K562 (cell line): Measurements from ENCODE around the gene ABCB9. TPM values are rescaled to one million over a fixed set of nuclear protein-coding genes. Genes with fewer than 3 reads are reported as not detected.

Experiments
- ATF3 ChIP-seq, 2 experiments: fragments of 450-650 bp in 1 of 2; sonication (generic) in 1 of 2; formaldehyde crosslinking in 1 of 2; IDR thresholded peaks in 1 of 2; conservative IDR thresholded peaks in 1 of 2; 2 replicates each; pipeline versions ENCODE4 v1.6.1 to v1.8.1; 2016 to 2023; ENCODE audit warnings: mild to moderate bottlenecking in 2 of 2, moderate library complexity in 2 of 2, inconsistent platforms in 1 of 2, missing genetic modification reagents in 1 of 2
- ATF4 ChIP-seq: fragments of 450-650 bp; formaldehyde crosslinking; IDR thresholded peaks from 2 replicates; pipeline ENCODE4 v1.4.0; 2022; ENCODE audit warnings: mild to moderate bottlenecking, moderate library complexity
- BRCA1 ChIP-seq, 2 experiments: fragments of 450-650 bp in 1 of 2; sonication (generic) in 1 of 2; formaldehyde crosslinking in 1 of 2; IDR thresholded peaks; 2 replicates each; pipeline versions ENCODE4 v1.5.0 to v1.6.1; 2017 to 2020; ENCODE audit warnings: mild to moderate bottlenecking in 1 of 2, missing genetic modification reagents in 1 of 2
- CGGBP1 ChIP-seq: fragments of 250-450 bp; sonication (Bioruptor Pico); IDR thresholded peaks from 2 replicates; pipeline ENCODE4 v1.9.0; 2021; ENCODE audit warnings: mild to moderate bottlenecking
- EGR1 ChIP-seq: fragments of 450-650 bp; conservative IDR thresholded peaks from 2 replicates; pipeline ENCODE4 v1.6.1; 2017; ENCODE audit warnings: mild to moderate bottlenecking
- HLTF ChIP-seq: fragments of 450-650 bp; IDR thresholded peaks from 2 replicates; pipeline ENCODE4 v1.6.1; 2016
- L3MBTL2 ChIP-seq: fragments of 450-650 bp; IDR thresholded peaks from 2 replicates; pipeline ENCODE4 v1.6.1; 2016; ENCODE audit warnings: mild to moderate bottlenecking, moderate library complexity
- MITF ChIP-seq: IDR thresholded peaks from 2 replicates; pipeline ENCODE4 v1.6.1; 2014; ENCODE audit warnings: antibody characterized with exemption
- PKNOX1 ChIP-seq: fragments of 450-650 bp; IDR thresholded peaks from 2 replicates; pipeline ENCODE4 v1.6.1; 2016
- PML ChIP-seq: IDR thresholded peaks from 2 replicates; pipeline ENCODE4 v1.6.1; 2012; ENCODE audit warnings: low read length, inconsistent platforms
- POLR2B ChIP-seq: fragments of 450-650 bp; IDR thresholded peaks from 2 replicates; pipeline ENCODE4 v1.6.1; 2018; ENCODE audit warnings: low read depth; ENCODE audit not compliant: partially characterized antibody
- PRPF4 ChIP-seq: fragments of 200-400 bp; formaldehyde crosslinking; IDR thresholded peaks from one replicate; pipeline ENCODE4 v1.6.1; 2017; ENCODE audit warnings: low read length, low read depth, mild to moderate bottlenecking; ENCODE audit not compliant: insufficient read depth, poor library complexity, severe bottlenecking
- PYGO2 ChIP-seq: fragments of 450-650 bp; IDR thresholded peaks from 2 replicates; pipeline ENCODE4 v1.6.1; 2016; ENCODE audit warnings: mild to moderate bottlenecking, missing genetic modification characterization, moderate library complexity, missing compliant biosample characterization
- RAD51 ChIP-seq: fragments of 450-650 bp; IDR thresholded peaks from 2 replicates; pipeline ENCODE4 v1.7.1; 2016; ENCODE audit warnings: low read depth, mild to moderate bottlenecking, borderline replicate concordance
- RFX7 ChIP-seq: fragments of 250-450 bp; sonication (Bioruptor Pico); IDR thresholded peaks from 2 replicates; pipeline ENCODE4 v1.5.1; 2021; ENCODE audit warnings: mild to moderate bottlenecking
- RNF219 ChIP-seq: fragments of 250-450 bp; sonication (Bioruptor Pico); IDR thresholded peaks from 2 replicates; pipeline ENCODE4 v1.5.0; 2022; ENCODE audit warnings: mild to moderate bottlenecking
- SMAD1 ChIP-seq: fragments of 150-350 bp; IDR thresholded peaks from 2 replicates; pipeline ENCODE4 v1.6.1; 2014; ENCODE audit warnings: low read length, low read depth; ENCODE audit not compliant: partially characterized antibody
- SMARCB1 ChIP-seq: IDR thresholded peaks from 2 replicates; pipeline ENCODE4 v1.6.1; 2011; ENCODE audit warnings: improper control_type of control experiment, low read depth; ENCODE audit not compliant: insufficient read length
- SMARCE1 ChIP-seq: fragments of 450-650 bp; IDR thresholded peaks from 2 replicates; pipeline ENCODE4 v1.7.1; 2016; ENCODE audit warnings: mild to moderate bottlenecking
- ZNF639 ChIP-seq, 2 experiments: fragments of 200-800 bp in 1 of 2; sonication (Bioruptor generic) in 1 of 2; sonication (generic) in 1 of 2; formaldehyde crosslinking in 1 of 2; IDR thresholded peaks in 1 of 2; conservative IDR thresholded peaks in 1 of 2; 2 replicates each; pipeline versions ENCODE4 v1.5.0 to v1.6.1; 2016 to 2020; ENCODE audit warnings: missing compliant biosample characterization in 1 of 2, missing genetic modification characterization in 1 of 2, missing genetic modification reagents in 1 of 2
- polyA plus RNA-seq, 8 experiments: library from polyadenylated mRNA; depleted of rRNA in 4 of 8; stranded (reverse) in 5 of 8; unstranded in 3 of 8; fragments of >200 nt; fragmentation: Nextera tagmentation in 2 of 8; fragmentation: Illumina TruSeq in 1 of 8; extraction: Ambion mirVana in 2 of 8; extraction: Trizol in 1 of 8; gene quantifications; 2 replicates each; pipeline versions ENCODE4 v1.2.1 to v1.2.3, GENCODE V29; 2011 to 2014; ENCODE audit warnings: inconsistent platforms in 1 of 8, missing spikeins in 1 of 8
- total RNA-seq, 7 experiments: library from RNA; depleted of rRNA in 6 of 7; stranded (reverse); fragments of >200 nt in 6 of 7; fragmentation: Illumina TruSeq in 2 of 7; extraction: Trizol in 2 of 7; gene quantifications; 2 replicates each; pipeline versions ENCODE4 v1.2.1 to v1.2.3, GENCODE V29; 2011 to 2021; ENCODE audit warnings: low replicate concordance in 1 of 7

Gene ABCB9
- total and polyA plus RNA-seq, 9 of the 15 experiments (the other 6 are each of a cell fraction or from before 2014, with no cell fraction given), result 0.20 to 12.6 (median 6.2) TPM

GRCh38 chr12:122951406-122951805, 14.9 kb downstream of the ABCB9 start (continued):
- TF ChIP-seq PKNOX1 (peak; percentile 53; the same call in 1 of the 2 replicates), RNF219 (CRISPR knock-in tag) (no peak), SMARCE1 (0 out of 2 replicates have a peak, but pooled peaks have one; percentile 29), L3MBTL2 (peak; percentile 49; the same call in 1 of the 2 replicates), SMAD1 (no peak), MITF (no peak), PRPF4 (no peak), ATF3 (IDR thresholded peaks at IDR 0.05) (peak; percentile 46), ATF3 (CRISPR knock-in tag; conservative IDR thresholded peaks at IDR 0.05) (no peak), RFX7 (CRISPR knock-in tag) (no peak), BRCA1 (IDR thresholded peaks at IDR 0.05) (no peak), BRCA1 (CRISPR knock-in tag; IDR thresholded peaks at IDR 0.05) (no peak), RAD51 (no peak), HLTF (no peak), CGGBP1 (no peak), PYGO2 (no peak), EGR1 (peak; percentile 41; the same call in 1 of the 2 replicates), POLR2B (no peak), PML (no peak), ZNF639 (CRISPR knock-in tag; conservative IDR thresholded peaks at IDR 0.05 in 1 of 2, IDR thresholded peaks at IDR 0.05 in 1 of 2) (no peak), SMARCB1 (no peak), ATF4 (CRISPR knock-in tag) (no peak)
